Forelimb muscle (tissue), 1 donor: ENCODE results near the gene CCDC195. TPM values are rescaled to one million over a fixed set of nuclear protein-coding genes. Genes with fewer than 3 reads are reported as not detected.

Source experiments
- DNase-seq: peaks from one replicate; pipeline ENCODE4 v3.0.0-alpha.2; 2013; ENCODE audit warnings: low read depth
- polyA plus RNA-seq: library from polyadenylated mRNA; unstranded; fragments of 120-200 nt; gene quantifications from one replicate; pipeline ENCODE4 v1.2.1, GENCODE V29; 2013; ENCODE audit not compliant: insufficient read length

CCDC195 gene
- 0.39 TPM for polyA plus RNA-seq

GRCh38 chr2:224716201-224716600 is at the start of gene CCDC195:
Gene CCDC195 (minus strand): TSS chr2:224716365. CDS start chr2:224716365, 0 bp downstream.
- no peak for DNase-seq

- no peak for DNase-seq
These were observed 48.5 kb upstream of the CCDC195 start for GRCh38 chr2:224764565-224765236.

GRCh38 chr2:224757934-224758548 is 41.9 kb upstream of the CCDC195 start:
- no peak for DNase-seq

- DNase-seq: no peak
These were observed 37.8 kb upstream of the CCDC195 start for GRCh38 chr2:224753743-224754540.

GRCh38 chr2:224751996-224752698 is 36.0 kb upstream of the CCDC195 start:
- DNase-seq: no peak

GRCh38 chr2:224749136-224749535 is 33.0 kb upstream of the CCDC195 start:
- DNase-seq: no peak

- no peak for DNase-seq
These were observed 31.6 kb upstream of the CCDC195 start for GRCh38 chr2:224747765-224748164.

- DNase-seq: no peak
These were observed 20.1 kb upstream of the CCDC195 start for GRCh38 chr2:224736227-224736626.

- no peak for DNase-seq
These were observed 18.8 kb upstream of the CCDC195 start for GRCh38 chr2:224734949-224735348.

- no peak for DNase-seq
These were observed 15.5 kb upstream of the CCDC195 start for GRCh38 chr2:224731665-224732064.

- no peak for DNase-seq
These were observed 13.3 kb upstream of the CCDC195 start for GRCh38 chr2:224729435-224729834.

GRCh38 chr2:224724331-224724730 is 8.2 kb upstream of the CCDC195 start:
- DNase-seq: no peak

GRCh38 chr2:224723586-224724217 is 7.5 kb upstream of the CCDC195 start:
- no peak for DNase-seq

- DNase-seq: no peak
These were observed 6.6 kb upstream of the CCDC195 start for GRCh38 chr2:224722770-224723169.

- no peak for DNase-seq
These were observed 6.1 kb upstream of the CCDC195 start for GRCh38 chr2:224722250-224722649.

- DNase-seq: no peak
These were observed 756 bp upstream of the CCDC195 start for GRCh38 chr2:224716921-224717320.

- DNase-seq: no peak
These were observed 4.1 kb downstream of the CCDC195 start for GRCh38 chr2:224711859-224712665.

- no peak for DNase-seq
These were observed 4.8 kb downstream of the CCDC195 start for GRCh38 chr2:224711381-224711780.

- DNase-seq: no peak
These were observed 6.9 kb downstream of the CCDC195 start for GRCh38 chr2:224709301-224709700.

GRCh38 chr2:224694502-224694901 is 21.7 kb downstream of the CCDC195 start:
- no peak for DNase-seq

GRCh38 chr2:224691563-224691962 is 24.6 kb downstream of the CCDC195 start:
- no peak for DNase-seq
